ENCODE results near the gene AXIN1. TPM values are rescaled to one million over a fixed set of nuclear protein-coding genes. Genes with fewer than 3 reads are reported as not detected.

AXIN1 gene
- total RNA-seq, 1 experiment from 2014 or later: 50.3 TPM

GRCh38 chr16:398561-399339 lies 46.2 kb upstream of the AXIN1 start:
- Mint-ChIP-seq H3K36me3 (peaks cover 5% of the 10 kb centered on the region; the same call in 1 of the 2 replicates), H3K4me3 (peak overlapping the region; percentile 67)
- no peak for ATAC-seq
- TF ChIP-seq PRDM15 (CRISPR knock-in tag; IDR thresholded peaks at IDR 0.05) (no peak), RORB (CRISPR knock-in tag; IDR thresholded peaks at IDR 0.05) (no peak), ZMAT4 (CRISPR knock-in tag; IDR thresholded peaks at IDR 0.05) (no peak), ATF6 (CRISPR knock-in tag; IDR thresholded peaks at IDR 0.05) (no peak), GTF2I (CRISPR knock-in tag; conservative IDR thresholded peaks at IDR 0.05) (no peak), ATF3 (CRISPR knock-in tag; conservative IDR thresholded peaks at IDR 0.05) (no peak), MLX (CRISPR knock-in tag; IDR thresholded peaks at IDR 0.05) (no peak), AFF4 (CRISPR knock-in tag; IDR thresholded peaks at IDR 0.05; ENCODE audit: borderline replicate concordance) (no peak), USF1 (CRISPR knock-in tag; IDR thresholded peaks at IDR 0.05) (no peak), IRF1 (CRISPR knock-in tag; IDR thresholded peaks at IDR 0.05) (no peak), NR1H2 (CRISPR knock-in tag; IDR thresholded peaks at IDR 0.05) (no peak), ZNF263 (CRISPR knock-in tag; IDR thresholded peaks at IDR 0.05; ENCODE audit: low read depth) (no peak), OVOL2 (CRISPR knock-in tag; IDR thresholded peaks at IDR 0.05; ENCODE audit: borderline replicate concordance) (no peak), E2F5 (CRISPR knock-in tag; IDR thresholded peaks at IDR 0.05) (no peak), ZBTB43 (CRISPR knock-in tag; IDR thresholded peaks at IDR 0.05) (no peak), ESRRA (CRISPR knock-in tag; IDR thresholded peaks at IDR 0.05; ENCODE audit: borderline replicate concordance) (no peak), ATF2 (CRISPR knock-in tag; IDR thresholded peaks at IDR 0.05; ENCODE audit: borderline replicate concordance, low read depth) (no peak), TP53 (CRISPR knock-in tag; IDR thresholded peaks at IDR 0.05) (no peak)

More at GRCh38 chr16:398561-399339, 46.2 kb upstream of the AXIN1 start:
- H3K27ac Mint-ChIP-seq: peak overlapping the region; percentile 86
- CTCF ChIA-PET: interaction anchor here (0.8 to 1.9 kb wide), 8 partner anchors 8 to 249 kb away, joined by 3 to 10 read pairs (median 3); no protein-coding TSS in a partner anchor
- peaks cover 3% of the 10 kb centered on the region; the same call in 1 of the 2 replicates for H3K27me3 Mint-ChIP-seq (ENCODE audit: low read depth)
- H3K9me3 Mint-ChIP-seq: no peaks in the 10 kb centered on the region
- peak; percentile 57 for DNase-seq (ENCODE audit: low spot score)
- peaks cover 25% of the 10 kb centered on the region for H3K4me1 Mint-ChIP-seq
- POLR2A ChIA-PET: no interaction called here

Data from WTC11 (cell line).